Cardiac fibroblast (primary cell): ENCODE measurements around the gene PNMA6F.

Experiments used
- DNase-seq, 2 donors: peaks; one replicate each; pipeline versions ENCODE4 v3.0.0 to v3.0.0-alpha.2; 2010; ENCODE audit warnings: low read depth in 2 of 2
- H3K4me3 ChIP-seq, 2 donors: replicated peaks in 1 of 2; 1 replicate in 1 of 2; 2 replicates in 1 of 2; pipeline ENCODE4 v1.5.1; 2011; ENCODE audit warnings: low read depth in 2 of 2, low read length in 2 of 2, mild to moderate bottlenecking in 2 of 2, moderate library complexity in 1 of 2
- CTCF ChIP-seq: IDR thresholded peaks from one replicate; pipeline ENCODE4 v1.5.1; 2011; ENCODE audit warnings: low read depth, mild to moderate bottlenecking, low read length, inconsistent platforms

Gene PNMA6F

GRCh38 chrX:153361781-153362397 lies 40.3 kb upstream of the PNMA6F start:
- DNase-seq: no peak
- no peak overlapping the region for H3K4me3 ChIP-seq
- TF ChIP-seq CTCF: no peak

- TF ChIP-seq CTCF: no peak
- DNase-seq: no peak
Observed at GRCh38 chrX:153357877-153358276, 36.3 kb upstream of the PNMA6F start.

GRCh38 chrX:153353416-153353815 lies 31.8 kb upstream of the PNMA6F start:
- DNase-seq: no peak
- H3K4me3 ChIP-seq: no peak overlapping the region
- TF ChIP-seq CTCF: no peak

More at GRCh38 chrX:153357877-153358276, 36.3 kb upstream of the PNMA6F start:
- H3K4me3 ChIP-seq: no peak overlapping the region

- no peak overlapping the region for H3K4me3 ChIP-seq
- TF ChIP-seq CTCF: no peak
- no peak for DNase-seq
Observed at GRCh38 chrX:153352858-153353257, 31.3 kb upstream of the PNMA6F start.

GRCh38 chrX:153351981-153352380 lies 30.4 kb upstream of the PNMA6F start:
- no peak for TF ChIP-seq CTCF
- DNase-seq: no peak
- no peak overlapping the region for H3K4me3 ChIP-seq

GRCh38 chrX:153349952-153350351 lies 28.4 kb upstream of the PNMA6F start:
- DNase-seq: no peak
- no peak overlapping the region for H3K4me3 ChIP-seq
- TF ChIP-seq CTCF: no peak

- TF ChIP-seq CTCF: no peak
- H3K4me3 ChIP-seq: no peak overlapping the region
- DNase-seq: no peak
Observed at GRCh38 chrX:153348421-153348820, 26.9 kb upstream of the PNMA6F start.
